Breast epithelium (tissue), 4 donors: ENCODE results near the gene CYTH2. TPM values are rescaled to one million over a fixed set of nuclear protein-coding genes. Genes with fewer than 3 reads are reported as not detected.

Experiments used
- DNase-seq, 2 donors: peaks; one replicate each; pipeline ENCODE4 v3.0.0-alpha.2; 2019; ENCODE audit warnings: low spot score in 2 of 2
- H3K27ac ChIP-seq, 2 donors: fragments of 200-600 bp; sonication (generic) in 1 of 2; one replicate each; pipeline ENCODE4 v1.5.1; 2016 to 2019; ENCODE audit warnings: mild to moderate bottlenecking in 1 of 2
- H3K27me3 ChIP-seq, 2 donors: fragments of 200-600 bp; sonication (generic) in 1 of 2; one replicate each; pipeline versions ENCODE4 v1.5.1 to v1.6.0; 2017 to 2019; ENCODE audit warnings: control low read depth in 1 of 2, mild to moderate bottlenecking in 1 of 2
- H3K36me3 ChIP-seq: fragments of 200-600 bp; one replicate; pipeline ENCODE4 v1.5.1; 2019
- H3K4me1 ChIP-seq, 2 donors: fragments of 200-600 bp; sonication (generic); one replicate each; pipeline ENCODE4 v1.5.1; 2016 to 2019; ENCODE audit warnings: control low read depth in 1 of 2
- H3K4me3 ChIP-seq, 3 donors: fragments of 200-600 bp; sonication (generic); 1 replicate in 2 of 3; 2 replicates in 1 of 3; pipeline ENCODE4 v1.5.1; 2016 to 2019; ENCODE audit warnings: mild to moderate bottlenecking in 3 of 3, moderate library complexity in 2 of 3
- H3K9me3 ChIP-seq, 2 donors: fragments of 200-600 bp; sonication (generic) in 1 of 2; one replicate each; pipeline ENCODE4 v1.5.1; 2016 to 2019; ENCODE audit warnings: control low read depth in 1 of 2
- POLR2A ChIP-seq: fragments of 450-650 bp; IDR thresholded peaks from one replicate; pipeline ENCODE4 v1.6.1; 2016; ENCODE audit warnings: antibody characterized with exemption, mild to moderate bottlenecking, moderate library complexity
- POLR2AphosphoS5 ChIP-seq, 3 donors: sonication (generic); formaldehyde crosslinking; IDR thresholded peaks; one replicate each; pipeline ENCODE4 v1.6.1; 2017; ENCODE audit warnings: antibody characterized with exemption in 3 of 3
- intact Hi-C: fragments of 100-400 bp; cut with DNase I; formaldehyde crosslinking; loops from one replicate; pipeline ENCODE4 v1.15.1; 2023; ENCODE audit warnings: low total_unique reads
- total RNA-seq, 3 donors: library from RNA; depleted of rRNA; stranded (reverse); fragments of >200 nt; gene quantifications; one replicate each; pipeline ENCODE4 v1.1.0, GENCODE V29; 2016
- TF ChIP-seq, protein P1 (sequence below), 3 donors: fragments of 450-650 bp; IDR thresholded peaks; one replicate each; pipeline ENCODE4 v1.5.1; 2016 to 2017; ENCODE audit warnings: antibody characterized with exemption in 3 of 3, mild to moderate bottlenecking in 3 of 3, moderate library complexity in 3 of 3

CYTH2 gene
- total RNA-seq, 3 donors from 2014 or later, result 42.2 to 74.7 (median 70.4) TPM

DNA sequence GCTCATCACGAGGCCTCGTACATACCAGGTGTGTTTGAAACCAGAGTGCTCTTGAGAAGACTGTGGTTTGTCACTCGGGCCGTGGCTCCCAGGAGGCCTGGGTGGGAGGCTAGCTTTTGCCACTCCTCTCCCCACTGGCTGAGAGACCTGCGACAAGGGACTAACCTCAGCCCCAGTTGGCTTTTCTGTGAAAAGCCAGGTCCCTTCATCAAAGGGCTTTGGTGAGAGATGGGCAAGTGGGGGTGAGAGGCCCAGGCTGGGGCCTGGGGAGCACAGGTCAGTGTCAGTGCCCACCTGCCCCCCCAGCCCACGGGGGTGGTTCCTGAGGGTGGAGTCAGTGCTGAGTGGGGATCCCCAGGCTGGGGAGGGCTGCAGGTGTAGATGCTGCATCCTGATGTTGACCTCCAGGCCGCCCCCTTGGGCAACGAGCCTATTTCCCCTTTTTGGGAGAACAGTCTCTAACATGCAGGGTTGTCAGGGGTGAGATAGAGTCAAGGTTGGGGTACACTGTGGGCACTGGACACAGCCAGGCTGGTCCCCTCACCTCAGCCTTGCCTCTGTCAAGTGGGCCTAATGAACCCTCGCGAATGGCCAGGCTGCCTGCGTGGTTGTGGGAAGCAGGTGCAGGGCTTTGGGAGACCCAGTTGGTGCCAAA is 13.1 kb upstream of the CYTH2 start:
- no peaks in the 10 kb centered on the region for H3K4me1 ChIP-seq
- no peak overlapping the region for H3K27ac ChIP-seq
- H3K9me3 ChIP-seq, result no peaks in the 10 kb centered on the region
- H3K27me3 ChIP-seq, result no peaks in the 10 kb centered on the region
- TF ChIP-seq POLR2A, result no peak
- TF ChIP-seq, protein P1, sequence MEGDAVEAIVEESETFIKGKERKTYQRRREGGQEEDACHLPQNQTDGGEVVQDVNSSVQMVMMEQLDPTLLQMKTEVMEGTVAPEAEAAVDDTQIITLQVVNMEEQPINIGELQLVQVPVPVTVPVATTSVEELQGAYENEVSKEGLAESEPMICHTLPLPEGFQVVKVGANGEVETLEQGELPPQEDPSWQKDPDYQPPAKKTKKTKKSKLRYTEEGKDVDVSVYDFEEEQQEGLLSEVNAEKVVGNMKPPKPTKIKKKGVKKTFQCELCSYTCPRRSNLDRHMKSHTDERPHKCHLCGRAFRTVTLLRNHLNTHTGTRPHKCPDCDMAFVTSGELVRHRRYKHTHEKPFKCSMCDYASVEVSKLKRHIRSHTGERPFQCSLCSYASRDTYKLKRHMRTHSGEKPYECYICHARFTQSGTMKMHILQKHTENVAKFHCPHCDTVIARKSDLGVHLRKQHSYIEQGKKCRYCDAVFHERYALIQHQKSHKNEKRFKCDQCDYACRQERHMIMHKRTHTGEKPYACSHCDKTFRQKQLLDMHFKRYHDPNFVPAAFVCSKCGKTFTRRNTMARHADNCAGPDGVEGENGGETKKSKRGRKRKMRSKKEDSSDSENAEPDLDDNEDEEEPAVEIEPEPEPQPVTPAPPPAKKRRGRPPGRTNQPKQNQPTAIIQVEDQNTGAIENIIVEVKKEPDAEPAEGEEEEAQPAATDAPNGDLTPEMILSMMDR (IDR thresholded peaks at IDR 0.05), result no peak
- no peak for TF ChIP-seq POLR2AphosphoS5 (IDR thresholded peaks at IDR 0.05)
- intact Hi-C loops, result no loop called here
- H3K4me3 ChIP-seq, result no peak overlapping the region
- DNase-seq, result no peak
- peaks cover 15% of the 10 kb centered on the region for H3K36me3 ChIP-seq

DNA sequence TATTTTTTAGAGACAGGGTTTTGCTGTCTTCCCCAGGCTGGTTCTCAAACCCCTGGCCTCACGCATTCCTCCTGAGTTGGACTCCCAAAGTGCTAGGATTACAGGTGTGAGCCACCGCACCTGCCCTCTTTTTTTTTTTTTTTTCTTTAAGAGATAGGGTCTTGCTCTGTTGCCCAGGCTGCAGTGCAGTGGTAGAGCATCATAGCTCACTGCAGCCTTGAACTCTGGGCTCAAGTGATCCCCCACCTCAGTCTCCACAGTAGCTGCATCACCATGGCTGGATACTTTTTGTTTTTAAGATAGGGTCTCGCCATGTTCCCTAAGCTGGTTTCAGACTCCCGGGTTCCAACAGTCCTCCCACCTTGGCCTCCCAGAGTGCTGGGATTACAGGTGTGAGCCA is 12.3 kb upstream of the CYTH2 start:
- H3K4me1 ChIP-seq, result no peaks in the 10 kb centered on the region
- TF ChIP-seq POLR2A (no peak), POLR2AphosphoS5 (IDR thresholded peaks at IDR 0.05) (no peak)
- TF ChIP-seq, protein P1 (IDR thresholded peaks at IDR 0.05), result no peak
- no peak overlapping the region for H3K27ac ChIP-seq
- intact Hi-C loops, result no loop called here
- no peaks in the 10 kb centered on the region for H3K27me3 ChIP-seq
- DNase-seq, result no peak
- peaks cover 7% of the 10 kb centered on the region for H3K36me3 ChIP-seq
- H3K9me3 ChIP-seq, result no peaks in the 10 kb centered on the region
- H3K4me3 ChIP-seq, result no peak overlapping the region

DNA sequence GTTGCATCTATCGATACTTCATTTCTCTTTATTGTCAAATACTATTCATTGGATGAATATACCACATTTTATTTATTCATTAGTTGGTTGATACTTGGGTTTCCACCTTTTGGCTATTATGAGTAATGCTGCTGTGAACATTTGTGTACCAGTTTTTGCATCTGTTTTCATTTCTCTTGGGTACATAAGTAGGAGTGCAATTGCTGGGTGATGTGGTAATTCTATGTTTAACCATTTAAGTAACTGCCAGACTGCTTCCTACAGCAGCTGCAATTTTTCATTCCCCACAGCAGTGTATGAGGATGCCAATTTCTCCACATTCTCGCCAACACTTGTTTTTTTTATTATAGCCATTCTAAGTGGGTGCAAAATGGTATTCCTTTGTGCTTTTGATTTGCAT is 11.2 kb upstream of the CYTH2 start:
- H3K4me3 ChIP-seq, result no peak overlapping the region
- H3K27ac ChIP-seq, result no peak overlapping the region
- TF ChIP-seq POLR2AphosphoS5 (IDR thresholded peaks at IDR 0.05) (no peak), POLR2A (no peak)
- TF ChIP-seq, protein P1 (IDR thresholded peaks at IDR 0.05), result no peak
- H3K36me3 ChIP-seq, result peaks cover 7% of the 10 kb centered on the region
- H3K4me1 ChIP-seq, result no peaks in the 10 kb centered on the region
- no peak for DNase-seq
- H3K27me3 ChIP-seq, result no peaks in the 10 kb centered on the region
- no peaks in the 10 kb centered on the region for H3K9me3 ChIP-seq
- intact Hi-C loops, result no loop called here

DNA sequence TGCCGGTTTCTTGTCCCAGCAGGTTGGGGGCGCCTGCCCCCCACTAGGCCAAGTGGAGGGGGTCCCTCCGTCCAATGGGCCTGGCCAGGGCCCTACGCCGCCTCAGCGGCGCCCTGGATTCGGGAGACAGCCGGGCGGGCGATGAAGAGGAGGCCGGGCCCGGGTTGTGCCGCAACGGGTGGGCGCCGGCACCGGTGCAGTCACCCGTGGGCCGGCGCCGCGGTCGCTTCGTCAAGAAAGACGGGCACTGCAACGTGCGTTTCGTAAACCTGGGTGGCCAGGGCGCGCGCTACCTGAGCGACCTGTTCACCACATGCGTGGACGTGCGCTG is 7.6 kb upstream of the CYTH2 start:
- TF ChIP-seq POLR2AphosphoS5 (IDR thresholded peaks at IDR 0.05) (no peak), POLR2A (no peak)
- TF ChIP-seq, protein P1 (IDR thresholded peaks at IDR 0.05), result no peak
- H3K27ac ChIP-seq, result no peak overlapping the region
- H3K4me1 ChIP-seq, result no peaks in the 10 kb centered on the region
- no peaks in the 10 kb centered on the region for H3K36me3 ChIP-seq
- no peak for DNase-seq
- H3K4me3 ChIP-seq, result no peak overlapping the region
- no peaks in the 10 kb centered on the region for H3K27me3 ChIP-seq
- H3K9me3 ChIP-seq, result no peaks in the 10 kb centered on the region
- intact Hi-C loops, result no loop called here

DNA sequence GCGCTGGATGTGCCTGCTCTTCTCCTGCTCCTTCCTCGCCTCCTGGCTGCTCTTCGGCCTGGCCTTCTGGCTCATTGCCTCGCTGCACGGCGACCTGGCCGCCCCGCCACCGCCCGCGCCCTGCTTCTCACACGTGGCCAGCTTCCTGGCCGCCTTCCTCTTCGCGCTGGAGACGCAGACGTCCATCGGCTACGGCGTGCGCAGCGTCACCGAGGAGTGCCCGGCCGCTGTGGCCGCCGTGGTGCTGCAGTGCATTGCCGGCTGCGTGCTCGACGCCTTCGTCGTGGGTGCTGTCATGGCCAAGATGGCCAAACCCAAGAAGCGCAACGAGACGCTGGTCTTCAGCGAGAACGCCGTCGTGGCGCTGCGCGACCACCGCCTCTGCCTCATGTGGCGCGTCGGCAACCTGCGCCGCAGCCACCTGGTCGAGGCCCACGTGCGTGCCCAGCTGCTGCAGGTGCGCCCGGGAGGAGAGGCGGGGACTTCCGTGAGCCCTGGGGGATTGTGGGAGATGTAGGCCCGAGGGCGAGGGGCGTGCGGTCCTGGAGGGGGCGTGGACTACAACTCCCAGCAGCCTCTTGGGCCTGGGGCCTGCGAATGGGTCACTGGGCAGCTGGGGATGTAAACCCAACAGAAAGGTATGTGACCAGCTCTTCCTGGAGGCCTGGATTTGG is 7.0 kb upstream of the CYTH2 start:
- no peaks in the 10 kb centered on the region for H3K4me1 ChIP-seq
- no peaks in the 10 kb centered on the region for H3K27me3 ChIP-seq
- DNase-seq, result no peak
- H3K4me3 ChIP-seq, result no peak overlapping the region
- no peak overlapping the region for H3K27ac ChIP-seq
- no peaks in the 10 kb centered on the region for H3K36me3 ChIP-seq
- H3K9me3 ChIP-seq, result no peaks in the 10 kb centered on the region
- intact Hi-C loops, result no loop called here
- TF ChIP-seq, protein P1 (IDR thresholded peaks at IDR 0.05), result no peak
- TF ChIP-seq POLR2AphosphoS5 (IDR thresholded peaks at IDR 0.05) (no peak), POLR2A (no peak)
